Lung (tissue), 12 donors: Measurements from ENCODE around the gene PRR5L. TPM values are rescaled to one million over a fixed set of nuclear protein-coding genes. Genes with fewer than 3 reads are reported as not detected.

Source experiments
- ATAC-seq: fragments of 200-7000 bp; cut with Tn5 transposase; one replicate; pipeline ENCODE4 v1.9.1; 2020; ENCODE audit warnings: moderate number of reproducible peaks; ENCODE audit not compliant: insufficient read depth, low FRiP score
- DNase-seq, 3 donors: peaks; one replicate each; pipeline ENCODE4 v3.0.0-alpha.2; 2013 to 2017
- H3K27ac ChIP-seq, 2 donors: one replicate each; pipeline ENCODE4 v1.5.1; 2013; ENCODE audit warnings: mild to moderate bottlenecking in 2 of 2, moderate library complexity in 2 of 2, control low read depth in 1 of 2, inconsistent platforms in 1 of 2, low read depth in 1 of 2, low read length in 1 of 2
- H3K27me3 ChIP-seq, 3 donors: one replicate each; pipeline ENCODE4 v1.5.1; 2013; ENCODE audit warnings: low read length in 2 of 3; ENCODE audit not compliant: control insufficient read depth in 3 of 3, insufficient read depth in 3 of 3
- H3K36me3 ChIP-seq, 4 donors: one replicate each; pipeline ENCODE4 v1.5.1; 2013; ENCODE audit warnings: low read length in 4 of 4, mild to moderate bottlenecking in 1 of 4, moderate library complexity in 1 of 4; ENCODE audit not compliant: control insufficient read depth in 4 of 4, insufficient read depth in 4 of 4
- H3K4me1 ChIP-seq, 5 donors: one replicate each; pipeline ENCODE4 v1.5.1; 2013; ENCODE audit warnings: low read length in 5 of 5, mild to moderate bottlenecking in 2 of 5, moderate library complexity in 1 of 5; ENCODE audit not compliant: control insufficient read depth in 5 of 5, insufficient read depth in 5 of 5
- H3K4me3 ChIP-seq: one replicate; pipeline ENCODE4 v1.5.1; 2013; ENCODE audit warnings: mild to moderate bottlenecking, control low read depth, moderate library complexity
- H3K9ac ChIP-seq, 2 donors: one replicate each; pipeline ENCODE4 v1.5.1; 2013; ENCODE audit warnings: low read length in 2 of 2, control low read depth in 1 of 2; ENCODE audit not compliant: insufficient read depth in 1 of 2
- H3K9me3 ChIP-seq, 4 donors: one replicate each; pipeline ENCODE4 v1.5.1; 2013; ENCODE audit warnings: low read length in 3 of 4, mild to moderate bottlenecking in 1 of 4, moderate library complexity in 1 of 4; ENCODE audit not compliant: control insufficient read depth in 4 of 4, insufficient read depth in 3 of 4
- WGBS, 2 donors: extraction: QIAGEN DNeasy Blood & Tissue Kit; methylation state at CpG; one replicate each; pipeline ENCODE4 v1.1.7; 2013; 5-methylcytosine and 5-hydroxymethylcytosine counted together
- polyA plus RNA-seq, 2 donors: library from polyadenylated mRNA; stranded (reverse); fragments of 200-250 nt; gene quantifications; one replicate each; pipeline ENCODE4 v1.2.1, GENCODE V29; 2013
- total RNA-seq, 2 donors: library from RNA; depleted of rRNA in 1 of 2; stranded (reverse); fragments of >200 nt in 1 of 2; gene quantifications; one replicate each; pipeline ENCODE4 v1.2.1, GENCODE V29; 2014 to 2021
- TF ChIP-seq, protein P1 (sequence below): IDR thresholded peaks from 2 replicates; pipeline ENCODE4 v1.5.1; 2012; ENCODE audit warnings: mild to moderate bottlenecking; ENCODE audit errors: control extremely low read depth, extremely low read depth
- donor health status: control.
- donor health status: control.
- donor health status: Bipolar disorder and iron deficiency.
- donor health status: healthy.
- donor health status: DM: yes; HTN: yes; CAD: no.

The PRR5L gene
- total and polyA plus RNA-seq, 4 donors = 6.3 to 27.5 (median 9.0) TPM

DNA sequence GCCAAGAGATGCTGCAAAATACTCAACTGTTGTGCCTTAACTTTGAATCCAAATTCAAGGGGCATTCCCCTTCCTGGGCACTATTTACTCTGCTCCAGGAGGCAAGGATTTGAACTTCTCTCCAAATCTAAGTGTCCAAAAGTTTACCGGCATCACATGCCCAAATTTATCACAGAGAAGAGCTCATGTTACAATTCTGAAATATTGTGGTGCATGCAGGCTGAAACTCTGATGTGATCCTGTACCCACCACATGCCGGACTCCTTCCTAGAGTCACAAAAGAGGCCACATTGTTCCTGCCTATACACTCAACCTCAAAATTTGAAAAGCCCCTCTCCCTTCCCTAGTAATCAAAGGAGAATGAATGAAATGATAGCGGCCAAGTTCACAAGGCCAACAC lies 212.7 kb downstream of the PRR5L start:
- ATAC-seq = no peak
- WGBS, 2 donors = 27 to 49% methylated on average over 3 of the region's 3 CpGs
- no peaks in the 10 kb centered on the region for H3K36me3 ChIP-seq

DNA sequence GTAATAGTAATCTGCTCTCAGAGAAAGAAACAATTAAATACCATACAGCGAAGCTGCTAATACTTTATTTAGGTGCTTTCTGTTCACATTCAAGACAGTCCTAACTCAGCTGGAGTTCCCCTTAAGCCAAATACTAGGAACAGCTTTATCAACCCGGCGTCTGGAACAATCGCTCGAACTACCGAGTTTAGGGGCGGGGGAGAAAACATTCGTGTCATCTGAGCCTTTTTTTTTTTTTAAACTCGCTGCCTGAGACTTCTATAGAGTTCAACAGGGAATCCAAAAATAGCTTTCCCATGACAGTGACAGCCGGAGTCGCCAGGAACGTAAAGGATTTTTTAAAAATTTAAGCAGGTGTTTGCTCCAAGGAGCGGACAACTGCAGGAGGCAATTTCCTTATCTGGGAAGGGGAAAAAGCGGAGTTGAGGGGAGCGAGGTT lies 213.1 kb downstream of the PRR5L start:
- TF ChIP-seq, protein P1, sequence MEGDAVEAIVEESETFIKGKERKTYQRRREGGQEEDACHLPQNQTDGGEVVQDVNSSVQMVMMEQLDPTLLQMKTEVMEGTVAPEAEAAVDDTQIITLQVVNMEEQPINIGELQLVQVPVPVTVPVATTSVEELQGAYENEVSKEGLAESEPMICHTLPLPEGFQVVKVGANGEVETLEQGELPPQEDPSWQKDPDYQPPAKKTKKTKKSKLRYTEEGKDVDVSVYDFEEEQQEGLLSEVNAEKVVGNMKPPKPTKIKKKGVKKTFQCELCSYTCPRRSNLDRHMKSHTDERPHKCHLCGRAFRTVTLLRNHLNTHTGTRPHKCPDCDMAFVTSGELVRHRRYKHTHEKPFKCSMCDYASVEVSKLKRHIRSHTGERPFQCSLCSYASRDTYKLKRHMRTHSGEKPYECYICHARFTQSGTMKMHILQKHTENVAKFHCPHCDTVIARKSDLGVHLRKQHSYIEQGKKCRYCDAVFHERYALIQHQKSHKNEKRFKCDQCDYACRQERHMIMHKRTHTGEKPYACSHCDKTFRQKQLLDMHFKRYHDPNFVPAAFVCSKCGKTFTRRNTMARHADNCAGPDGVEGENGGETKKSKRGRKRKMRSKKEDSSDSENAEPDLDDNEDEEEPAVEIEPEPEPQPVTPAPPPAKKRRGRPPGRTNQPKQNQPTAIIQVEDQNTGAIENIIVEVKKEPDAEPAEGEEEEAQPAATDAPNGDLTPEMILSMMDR = no peak

More for the DNA sequence above, 212.7 kb downstream of the PRR5L start:
- H3K9me3 ChIP-seq = no peaks in the 10 kb centered on the region
- no peaks in the 10 kb centered on the region for H3K27me3 ChIP-seq
- TF ChIP-seq, protein P1 = no peak
- H3K9ac ChIP-seq = peak overlapping the region; percentile 51 to 65
- peaks cover 0 to 11% (median 6%) of the 10 kb centered on the region in 5 donors for H3K4me1 ChIP-seq
- no peak for DNase-seq
- peak overlapping the region in 1 of 2 donors; percentile 84 for H3K27ac ChIP-seq
- peak overlapping the region; percentile 32 for H3K4me3 ChIP-seq

DNA sequence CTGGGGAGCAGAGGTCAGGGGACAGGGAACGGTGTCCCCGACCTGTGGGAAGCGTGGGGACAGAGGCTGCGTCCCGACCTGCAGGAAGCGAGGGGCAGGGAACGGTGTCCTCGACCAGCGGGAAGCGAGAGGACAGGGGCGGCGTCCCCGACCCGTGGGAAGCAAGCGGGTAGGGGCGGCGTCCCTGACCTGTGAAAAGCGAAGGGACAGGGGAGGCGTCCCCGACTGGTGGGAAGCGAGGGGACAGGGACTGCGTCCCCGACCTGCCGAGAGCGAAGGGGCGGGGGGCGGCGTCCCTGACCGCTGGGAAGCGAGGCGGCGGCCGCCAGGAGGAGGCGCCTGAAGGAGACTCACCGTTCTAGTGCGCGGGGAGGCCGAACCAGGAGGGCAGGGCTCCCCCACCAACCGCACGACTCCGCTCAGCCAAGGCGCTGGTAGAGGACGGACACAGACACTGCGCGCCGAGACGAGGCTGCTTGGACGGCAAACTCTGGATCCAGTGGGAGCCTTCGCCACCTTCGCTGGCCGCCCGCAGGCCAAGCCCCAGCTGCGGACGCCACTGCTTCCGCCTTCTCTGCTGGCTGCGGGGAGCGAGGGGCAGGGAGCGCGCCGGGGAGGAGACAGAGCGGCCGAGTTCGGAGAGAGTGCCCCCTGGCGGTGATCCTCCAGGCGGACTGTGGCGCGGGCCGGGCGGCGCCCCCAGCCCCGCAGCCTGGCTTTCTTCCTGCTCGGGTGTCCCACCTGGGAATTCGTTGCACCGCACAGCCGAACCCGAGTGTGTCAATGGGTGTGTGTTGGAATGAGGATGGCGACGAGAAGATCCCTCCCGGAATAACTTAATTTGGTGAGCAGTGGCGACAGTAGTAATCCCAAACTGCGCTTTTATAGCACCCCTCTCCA lies 213.9 kb downstream of the PRR5L start, which contains the start of gene TRAF6:
Gene TRAF6, minus strand, starts transcription at position 579 of the 900 bp plus-strand sequence. CDS start 8,757 bp downstream, outside the sequence.
- ATAC-seq (peak; percentile 98), DNase-seq (peak; percentile 89 to 93 (median 91))
- peak within 1 kb of the TSS; percentile 100 for H3K4me3 ChIP-seq
- no peaks in the 10 kb centered on the region for H3K27me3 ChIP-seq
- peak within 1 kb of the TSS; percentile 84 to 99 for H3K27ac ChIP-seq
- H3K36me3 ChIP-seq = no peaks in the 10 kb centered on the region
- 0% methylated on average over 80 to 81 of the region's 81 CpGs for WGBS, 2 donors
- H3K9me3 ChIP-seq = peaks cover 0 to 2% (median 0%) of the 10 kb centered on the region in 4 donors
- H3K9ac ChIP-seq = peak within 1 kb of the TSS; percentile 51 to 86
- H3K4me1 ChIP-seq = peaks cover 0 to 11% (median 6%) of the 10 kb centered on the region in 5 donors
- TF ChIP-seq, protein P1 = peak; percentile 84

More for the DNA sequence above, 213.1 kb downstream of the PRR5L start:
- DNase-seq (peak; percentile 23 to 69 (median 63)), ATAC-seq (no peak)
- peak overlapping the region; percentile 84 to 99 for H3K27ac ChIP-seq
- peak overlapping the region; percentile 100 for H3K4me3 ChIP-seq
- WGBS, 2 donors = 1 to 2% methylated on average over 15 of the region's 15 CpGs
- H3K9ac ChIP-seq = peak overlapping the region; percentile 51 to 65
- H3K9me3 ChIP-seq = peaks cover 0 to 2% (median 0%) of the 10 kb centered on the region in 4 donors
- no peaks in the 10 kb centered on the region for H3K36me3 ChIP-seq
- no peaks in the 10 kb centered on the region for H3K27me3 ChIP-seq
- peaks cover 0 to 11% (median 6%) of the 10 kb centered on the region in 5 donors for H3K4me1 ChIP-seq
